ENCODE data around the gene SMAD3.
A peak's percentile ranks its signal among the peaks of the same experiment; 100 is the strongest.
"Not testable (repeated sequence)": the region's sequence is repeated elsewhere in the genome, so short reads cannot be mapped to it uniquely, and the experiment has no call there.

SMAD3 gene

GRCh38 chr15:67024998-67025368 is 40.4 kb upstream of the SMAD3 start:
- WGBS = 87% methylated on average over 3 of the region's 3 CpGs
- Histone ChIP-seq H3K36me3 (ENCODE audit: insufficient read depth, low read length) (no peaks in the 10 kb centered on the region), H3K9ac (ENCODE audit: low read depth, low read length) (no peak overlapping the region), H3K4me1 (ENCODE audit: insufficient read depth, low read length) (peaks cover 34% of the 10 kb centered on the region), H3K27ac (ENCODE audit: low read depth, low read length) (no peak overlapping the region), H3K9me3 (ENCODE audit: insufficient read depth, low read depth, low read length) (no peaks in the 10 kb centered on the region), H3K27me3 (ENCODE audit: insufficient read depth, low read length) (no peaks in the 10 kb centered on the region), H3K4me3 (ENCODE audit: low read length) (no peak overlapping the region)

DNA sequence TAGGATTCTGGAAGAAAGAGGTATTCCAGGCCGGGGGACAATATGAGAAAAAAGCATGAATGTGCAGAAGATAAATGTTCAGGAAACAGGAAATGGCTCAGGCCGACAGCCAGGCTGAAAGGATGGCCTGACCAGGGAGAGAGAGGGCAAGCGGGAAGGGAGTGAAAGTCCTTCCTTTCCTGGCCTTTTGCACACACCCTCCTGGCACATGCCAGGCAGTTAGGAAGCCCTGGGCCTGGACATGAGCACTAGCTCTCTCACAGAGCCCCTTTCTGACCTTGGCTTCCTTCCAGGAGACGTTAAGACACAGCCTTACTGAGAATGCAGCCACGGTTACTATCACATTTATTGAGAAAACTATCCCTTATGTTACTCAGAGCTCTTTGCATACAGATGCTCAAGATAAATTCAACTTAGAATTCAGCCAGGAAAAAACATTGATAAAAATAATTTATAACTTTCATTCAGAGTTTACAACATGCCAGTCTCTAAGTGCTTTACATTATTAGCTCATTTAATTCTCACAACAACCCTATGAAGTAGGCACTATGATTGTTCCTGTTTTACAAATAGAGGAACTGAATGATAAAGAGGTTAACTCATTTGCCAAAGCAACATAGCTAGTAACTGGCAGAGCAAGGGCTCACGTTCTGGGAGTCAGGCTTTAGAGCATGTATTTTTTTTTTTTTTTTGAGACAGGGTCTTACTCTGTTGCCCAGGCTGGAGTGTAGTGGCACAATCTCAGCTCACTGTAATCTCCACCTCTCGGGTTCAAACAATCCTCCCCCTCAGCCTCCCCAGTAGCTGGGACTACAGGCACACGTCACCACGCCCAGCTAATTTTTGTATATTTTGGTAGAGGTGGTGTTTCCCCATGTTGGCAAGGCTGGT is 39.4 kb upstream of the SMAD3 start:
- Histone ChIP-seq H3K4me3 (ENCODE audit: low read length) (no peak overlapping the region), H3K27me3 (ENCODE audit: insufficient read depth, low read length) (no peaks in the 10 kb centered on the region), H3K9ac (ENCODE audit: low read depth, low read length) (no peak overlapping the region), H3K4me1 (ENCODE audit: insufficient read depth, low read length) (peaks cover 42% of the 10 kb centered on the region), H3K27ac (ENCODE audit: low read depth, low read length) (no peak overlapping the region), H3K9me3 (ENCODE audit: insufficient read depth, low read depth, low read length) (no peaks in the 10 kb centered on the region), H3K36me3 (ENCODE audit: insufficient read depth, low read length) (no peaks in the 10 kb centered on the region)
- 82% methylated on average over 9 of the region's 9 CpGs for WGBS

DNA sequence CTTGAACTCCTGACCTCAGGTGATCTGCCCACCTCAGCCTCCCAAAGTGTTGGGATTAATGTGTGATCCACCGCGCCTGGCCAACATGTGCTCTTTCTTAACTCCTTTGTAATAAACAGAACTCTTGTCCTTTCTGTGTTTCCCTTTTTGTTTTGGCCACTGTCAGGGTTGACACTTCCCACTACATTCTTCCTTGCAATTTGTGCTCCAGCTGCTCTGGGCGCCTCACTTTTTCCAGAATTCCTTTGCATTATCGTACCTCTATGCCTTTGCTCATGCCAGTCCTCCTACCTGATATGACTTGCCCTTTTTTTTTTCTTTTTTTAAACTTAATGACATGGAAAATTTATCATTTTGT is 38.8 kb upstream of the SMAD3 start:
- H3K27ac ChIP-seq (ENCODE audit: low read depth, low read length) = no peak overlapping the region
- no peak overlapping the region for H3K9ac ChIP-seq (ENCODE audit: low read depth, low read length)
- no peak overlapping the region for H3K4me3 ChIP-seq (ENCODE audit: low read length)
- no peaks in the 10 kb centered on the region for H3K36me3 ChIP-seq (ENCODE audit: insufficient read depth, low read length)
- 0 out of 2 replicates have a peak, but pooled peaks cover under 1% of the 10 kb centered on the region for H3K27me3 ChIP-seq (ENCODE audit: insufficient read depth, low read length)
- peaks cover 43% of the 10 kb centered on the region for H3K4me1 ChIP-seq (ENCODE audit: insufficient read depth, low read length)
- H3K9me3 ChIP-seq (ENCODE audit: insufficient read depth, low read depth, low read length) = no peaks in the 10 kb centered on the region
- WGBS = 96% methylated on average over 4 of the region's 4 CpGs

GRCh38 chr15:67028440-67028839 is 37.0 kb upstream of the SMAD3 start:
- WGBS = 82% methylated on average over 2 of the region's 3 CpGs
- Histone ChIP-seq H3K4me1 (ENCODE audit: insufficient read depth, low read length) (peaks cover 48% of the 10 kb centered on the region), H3K27me3 (ENCODE audit: insufficient read depth, low read length) (peaks cover 18% of the 10 kb centered on the region)
- H3K4me3 ChIP-seq (ENCODE audit: low read length); H3K36me3 ChIP-seq (ENCODE audit: insufficient read depth, low read length); H3K9me3 ChIP-seq (ENCODE audit: insufficient read depth, low read depth, low read length); H3K9ac ChIP-seq (ENCODE audit: low read depth, low read length); H3K27ac ChIP-seq (ENCODE audit: low read depth, low read length): not testable (repeated sequence)

GRCh38 chr15:67030036-67030762 is 35.2 kb upstream of the SMAD3 start:
- WGBS = 16% methylated on average over 3 of the region's 5 CpGs
- Histone ChIP-seq H3K4me3 (ENCODE audit: low read length) (peak overlapping the region; percentile 3; the same call in 1 of the 2 replicates), H3K36me3 (ENCODE audit: insufficient read depth, low read length) (no peaks in the 10 kb centered on the region), H3K27ac (ENCODE audit: low read depth, low read length) (peak overlapping the region; percentile 94), H3K9ac (ENCODE audit: low read depth, low read length) (peak overlapping the region; percentile 6), H3K4me1 (ENCODE audit: insufficient read depth, low read length) (peaks cover 45% of the 10 kb centered on the region), H3K27me3 (ENCODE audit: insufficient read depth, low read length) (peaks cover 35% of the 10 kb centered on the region), H3K9me3 (ENCODE audit: insufficient read depth, low read depth, low read length) (no peaks in the 10 kb centered on the region)

DNA sequence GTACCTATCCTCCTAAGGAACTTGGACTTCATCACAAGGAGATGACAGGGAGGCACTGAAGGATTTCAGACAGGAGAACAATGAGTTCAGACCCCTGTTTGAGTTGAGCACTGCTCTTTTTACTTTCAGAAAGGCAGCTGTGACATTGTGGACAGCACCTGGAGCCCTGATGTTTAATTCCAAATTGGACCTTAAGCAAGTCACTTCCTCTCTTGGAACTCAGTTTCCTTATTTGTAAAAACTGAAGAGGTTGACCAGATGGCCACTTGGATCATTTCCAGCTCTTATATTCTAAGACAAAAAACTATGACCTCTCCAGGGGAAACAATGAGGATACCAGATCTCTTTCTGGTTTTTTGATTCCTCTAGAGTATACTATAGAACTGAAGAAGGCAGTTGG is 34.1 kb upstream of the SMAD3 start:
- no peak overlapping the region for H3K27ac ChIP-seq (ENCODE audit: low read depth, low read length)
- peaks cover 44% of the 10 kb centered on the region for H3K4me1 ChIP-seq (ENCODE audit: insufficient read depth, low read length)
- no peaks in the 10 kb centered on the region for H3K9me3 ChIP-seq (ENCODE audit: insufficient read depth, low read depth, low read length)
- H3K4me3 ChIP-seq (ENCODE audit: low read length) = no peak overlapping the region
- no peak overlapping the region for H3K9ac ChIP-seq (ENCODE audit: low read depth, low read length)
- no peaks in the 10 kb centered on the region for H3K36me3 ChIP-seq (ENCODE audit: insufficient read depth, low read length)
- H3K27me3 ChIP-seq (ENCODE audit: insufficient read depth, low read length) = peaks cover 35% of the 10 kb centered on the region

- WGBS = 88% methylated on average over 3 of the region's 3 CpGs
These were observed 32.8 kb upstream of the SMAD3 start for GRCh38 chr15:67032608-67033007.

DNA sequence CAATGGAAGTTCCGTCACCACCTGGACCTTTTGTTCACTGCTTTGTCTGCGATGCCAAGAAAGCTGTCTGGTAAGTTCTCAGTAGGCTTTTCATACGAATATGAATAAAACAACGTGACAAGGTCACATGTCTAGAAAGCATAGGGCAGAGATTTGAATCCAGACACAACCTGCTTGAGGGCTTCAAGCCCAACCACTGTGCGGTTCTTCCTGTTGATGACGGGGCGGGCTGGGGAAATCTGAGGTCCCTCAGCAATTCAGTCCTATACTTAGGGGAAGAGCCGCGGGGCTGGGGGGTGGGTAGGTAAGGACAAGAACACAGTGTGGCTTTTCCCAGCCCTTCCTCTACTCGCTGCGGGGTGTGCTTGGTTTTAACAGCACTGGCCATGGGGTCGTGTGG is 32.4 kb upstream of the SMAD3 start:
- Histone ChIP-seq H3K9ac (ENCODE audit: low read depth, low read length) (peak overlapping the region; percentile 41; the same call in 1 of the 2 replicates), H3K4me1 (ENCODE audit: insufficient read depth, low read length) (peaks cover 44% of the 10 kb centered on the region), H3K27ac (ENCODE audit: low read depth, low read length) (no peak overlapping the region), H3K36me3 (ENCODE audit: insufficient read depth, low read length) (no peaks in the 10 kb centered on the region), H3K9me3 (ENCODE audit: insufficient read depth, low read depth, low read length) (no peaks in the 10 kb centered on the region), H3K27me3 (ENCODE audit: insufficient read depth, low read length) (peaks cover 35% of the 10 kb centered on the region), H3K4me3 (ENCODE audit: low read length) (peak overlapping the region; percentile 36)
- 34% methylated on average over 12 of the region's 12 CpGs for WGBS

More at GRCh38 chr15:67032608-67033007, 32.8 kb upstream of the SMAD3 start:
- peaks cover 44% of the 10 kb centered on the region for H3K4me1 ChIP-seq (ENCODE audit: insufficient read depth, low read length)
- peaks cover 35% of the 10 kb centered on the region for H3K27me3 ChIP-seq (ENCODE audit: insufficient read depth, low read length)
- H3K4me3 ChIP-seq (ENCODE audit: low read length) = no peak overlapping the region
- H3K9ac ChIP-seq (ENCODE audit: low read depth, low read length) = no peak overlapping the region
- no peak overlapping the region for H3K27ac ChIP-seq (ENCODE audit: low read depth, low read length)
- H3K9me3 ChIP-seq (ENCODE audit: insufficient read depth, low read depth, low read length) = no peaks in the 10 kb centered on the region
- no peaks in the 10 kb centered on the region for H3K36me3 ChIP-seq (ENCODE audit: insufficient read depth, low read length)

GRCh38 chr15:67033571-67034044 is 31.8 kb upstream of the SMAD3 start:
- Histone ChIP-seq H3K4me3 (ENCODE audit: low read length) (peak overlapping the region; percentile 36), H3K9ac (ENCODE audit: low read depth, low read length) (peak overlapping the region; percentile 41), H3K9me3 (ENCODE audit: insufficient read depth, low read depth, low read length) (no peaks in the 10 kb centered on the region)

DNA sequence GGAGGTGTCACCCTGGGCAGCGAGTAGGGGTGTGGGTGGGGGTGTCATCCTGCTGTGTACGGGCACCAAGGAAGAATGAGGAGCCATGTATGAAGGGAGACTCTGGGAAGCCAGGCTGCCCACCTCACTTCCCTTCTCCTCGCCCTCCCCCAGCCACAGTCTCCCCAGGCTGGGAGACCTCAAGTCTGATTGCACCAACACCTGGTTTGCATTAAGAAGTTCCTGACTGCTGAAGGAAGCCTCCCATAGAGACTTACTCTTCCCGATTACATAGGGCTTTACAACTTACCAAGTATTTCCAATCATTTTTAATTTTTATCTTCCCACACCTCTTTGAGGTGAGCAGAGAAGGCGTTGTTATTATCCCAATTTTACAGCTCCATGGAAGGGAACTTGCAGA is 29.5 kb upstream of the SMAD3 start:
- no peak overlapping the region for H3K27ac ChIP-seq (ENCODE audit: low read depth, low read length)
- WGBS = 87% methylated on average over 5 of the region's 5 CpGs
- H3K36me3 ChIP-seq (ENCODE audit: insufficient read depth, low read length) = no peaks in the 10 kb centered on the region
- peaks cover 54% of the 10 kb centered on the region for H3K4me1 ChIP-seq (ENCODE audit: insufficient read depth, low read length)
- no peak overlapping the region for H3K4me3 ChIP-seq (ENCODE audit: low read length)
- peaks cover 35% of the 10 kb centered on the region for H3K27me3 ChIP-seq (ENCODE audit: insufficient read depth, low read length)
- no peak overlapping the region for H3K9ac ChIP-seq (ENCODE audit: low read depth, low read length)
- H3K9me3 ChIP-seq (ENCODE audit: insufficient read depth, low read depth, low read length) = no peaks in the 10 kb centered on the region

More at GRCh38 chr15:67033571-67034044, 31.8 kb upstream of the SMAD3 start:
- Histone ChIP-seq H3K4me1 (ENCODE audit: insufficient read depth, low read length) (peaks cover 49% of the 10 kb centered on the region), H3K27me3 (ENCODE audit: insufficient read depth, low read length) (peaks cover 35% of the 10 kb centered on the region), H3K36me3 (ENCODE audit: insufficient read depth, low read length) (no peaks in the 10 kb centered on the region), H3K27ac (ENCODE audit: low read depth, low read length) (no peak overlapping the region)
- WGBS = 7% methylated on average over 50 of the region's 50 CpGs

Data from HUES64 (cell line).